A673 (cell line): ENCODE measurements around the gene NQO2.

Experiments used
- EZH2 ChIP-seq: fragments of 200-600 bp; sonication (generic); IDR thresholded peaks from 2 replicates; pipeline ENCODE4 v1.6.1; 2017; ENCODE audit warnings: borderline replicate concordance, low read depth, mild to moderate bottlenecking, mixed read lengths, antibody characterized with exemption, low read length; ENCODE audit not compliant: poor library complexity, severe bottlenecking
- TF ChIP-seq, protein P1 (sequence below): fragments of 300-800, 200-600 bp; sonication (generic); conservative IDR thresholded peaks from 2 replicates; pipeline ENCODE4 v1.5.1; 2017; ENCODE audit warnings: low read depth, mild to moderate bottlenecking, antibody characterized with exemption, low read length, moderate library complexity, mixed read lengths

DNA sequence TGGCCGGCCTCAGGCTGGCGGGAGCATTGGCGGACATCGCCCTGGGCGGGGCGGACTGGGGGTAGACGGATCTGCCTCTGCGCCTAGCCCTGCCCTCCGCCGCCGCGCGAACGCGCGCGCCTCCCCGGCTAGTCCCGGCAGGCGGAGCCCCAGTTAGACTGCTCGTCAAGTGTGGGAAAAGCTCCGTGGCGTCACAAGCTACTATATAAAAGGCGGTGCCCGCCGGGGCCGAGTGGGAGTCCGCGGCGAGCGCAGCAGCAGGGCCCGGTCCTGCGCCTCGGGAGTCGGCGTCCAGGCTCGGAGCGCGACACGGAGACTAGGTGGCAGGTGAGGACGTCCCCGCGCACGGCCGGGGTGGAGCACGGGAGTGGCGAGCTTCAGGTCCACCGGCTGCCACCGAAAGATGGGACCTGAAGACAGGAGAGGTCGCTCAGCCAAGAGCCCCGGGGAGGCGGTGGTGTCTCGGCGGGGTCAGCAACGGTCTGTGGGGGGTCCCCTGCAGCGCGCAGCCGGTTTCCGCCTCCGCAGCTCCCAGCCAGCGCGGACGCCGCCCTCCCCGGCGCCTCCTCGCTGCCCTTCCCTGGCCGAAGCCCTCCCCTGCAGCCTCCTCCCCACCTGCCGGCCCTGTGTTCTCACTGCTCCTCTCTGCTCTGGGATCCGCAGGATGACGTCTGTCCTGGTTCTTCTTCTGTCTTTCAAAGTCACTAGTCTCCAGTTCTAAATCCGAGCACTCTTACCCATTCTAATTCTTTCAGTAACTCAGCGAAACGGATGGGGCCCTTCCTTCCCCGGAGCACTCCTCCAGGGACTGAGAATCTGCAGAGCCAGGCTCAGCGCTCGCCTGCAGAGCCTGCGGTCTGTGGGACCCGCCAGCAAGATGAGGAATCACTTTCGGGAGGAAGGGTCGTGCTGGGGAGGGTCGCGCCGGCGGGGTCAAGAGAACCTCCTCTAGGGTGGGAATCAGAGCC is 64.3 kb downstream of the NQO2 start:
- TF ChIP-seq, protein P1, sequence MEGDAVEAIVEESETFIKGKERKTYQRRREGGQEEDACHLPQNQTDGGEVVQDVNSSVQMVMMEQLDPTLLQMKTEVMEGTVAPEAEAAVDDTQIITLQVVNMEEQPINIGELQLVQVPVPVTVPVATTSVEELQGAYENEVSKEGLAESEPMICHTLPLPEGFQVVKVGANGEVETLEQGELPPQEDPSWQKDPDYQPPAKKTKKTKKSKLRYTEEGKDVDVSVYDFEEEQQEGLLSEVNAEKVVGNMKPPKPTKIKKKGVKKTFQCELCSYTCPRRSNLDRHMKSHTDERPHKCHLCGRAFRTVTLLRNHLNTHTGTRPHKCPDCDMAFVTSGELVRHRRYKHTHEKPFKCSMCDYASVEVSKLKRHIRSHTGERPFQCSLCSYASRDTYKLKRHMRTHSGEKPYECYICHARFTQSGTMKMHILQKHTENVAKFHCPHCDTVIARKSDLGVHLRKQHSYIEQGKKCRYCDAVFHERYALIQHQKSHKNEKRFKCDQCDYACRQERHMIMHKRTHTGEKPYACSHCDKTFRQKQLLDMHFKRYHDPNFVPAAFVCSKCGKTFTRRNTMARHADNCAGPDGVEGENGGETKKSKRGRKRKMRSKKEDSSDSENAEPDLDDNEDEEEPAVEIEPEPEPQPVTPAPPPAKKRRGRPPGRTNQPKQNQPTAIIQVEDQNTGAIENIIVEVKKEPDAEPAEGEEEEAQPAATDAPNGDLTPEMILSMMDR: no peak
- no peak for TF ChIP-seq EZH2
